ENCODE results near the gene FIBIN. TPM values are rescaled to one million over a fixed set of nuclear protein-coding genes. Genes with fewer than 3 reads are reported as not detected.

FIBIN gene
- total and polyA plus RNA-seq, 2 experiments from 2014 or later: 1.8 to 2.2 TPM

DNA sequence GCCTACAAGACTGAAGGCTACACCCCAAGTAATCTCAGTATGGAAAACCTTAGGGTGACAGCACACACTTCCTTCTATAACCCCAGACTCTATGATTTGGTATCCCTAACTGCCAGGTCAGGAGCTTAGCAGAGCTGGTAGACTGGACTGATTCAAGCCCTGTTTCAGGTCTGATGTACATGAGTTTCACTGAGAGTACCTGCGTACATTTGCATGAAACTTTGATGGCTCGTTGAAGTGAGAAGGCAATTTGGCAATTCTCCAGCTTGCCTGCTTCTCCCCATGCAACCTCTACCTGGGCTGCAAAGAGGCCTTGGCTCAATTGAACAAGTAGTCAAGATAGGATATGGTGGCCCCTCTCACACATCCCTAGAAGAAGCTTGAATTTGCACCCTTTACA lies 10.2 kb downstream of the FIBIN start:
- Histone ChIP-seq H3K36me3 (no peaks in the 10 kb centered on the region), H3K4me1 (ENCODE audit: low read depth) (no peaks in the 10 kb centered on the region), H3K27ac (no peak overlapping the region), H3K9me3 (ENCODE audit: low read depth) (no peaks in the 10 kb centered on the region), H3K27me3 (no peaks in the 10 kb centered on the region), H3K4me3 (no peak overlapping the region)
- DNase-seq (ENCODE audit: low read depth in 1 of 2, low spot score in 1 of 2): no peak
- TF ChIP-seq, protein P1, sequence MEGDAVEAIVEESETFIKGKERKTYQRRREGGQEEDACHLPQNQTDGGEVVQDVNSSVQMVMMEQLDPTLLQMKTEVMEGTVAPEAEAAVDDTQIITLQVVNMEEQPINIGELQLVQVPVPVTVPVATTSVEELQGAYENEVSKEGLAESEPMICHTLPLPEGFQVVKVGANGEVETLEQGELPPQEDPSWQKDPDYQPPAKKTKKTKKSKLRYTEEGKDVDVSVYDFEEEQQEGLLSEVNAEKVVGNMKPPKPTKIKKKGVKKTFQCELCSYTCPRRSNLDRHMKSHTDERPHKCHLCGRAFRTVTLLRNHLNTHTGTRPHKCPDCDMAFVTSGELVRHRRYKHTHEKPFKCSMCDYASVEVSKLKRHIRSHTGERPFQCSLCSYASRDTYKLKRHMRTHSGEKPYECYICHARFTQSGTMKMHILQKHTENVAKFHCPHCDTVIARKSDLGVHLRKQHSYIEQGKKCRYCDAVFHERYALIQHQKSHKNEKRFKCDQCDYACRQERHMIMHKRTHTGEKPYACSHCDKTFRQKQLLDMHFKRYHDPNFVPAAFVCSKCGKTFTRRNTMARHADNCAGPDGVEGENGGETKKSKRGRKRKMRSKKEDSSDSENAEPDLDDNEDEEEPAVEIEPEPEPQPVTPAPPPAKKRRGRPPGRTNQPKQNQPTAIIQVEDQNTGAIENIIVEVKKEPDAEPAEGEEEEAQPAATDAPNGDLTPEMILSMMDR (IDR thresholded peaks at IDR 0.05; ENCODE audit: low read depth, low read length): no peak

DNA sequence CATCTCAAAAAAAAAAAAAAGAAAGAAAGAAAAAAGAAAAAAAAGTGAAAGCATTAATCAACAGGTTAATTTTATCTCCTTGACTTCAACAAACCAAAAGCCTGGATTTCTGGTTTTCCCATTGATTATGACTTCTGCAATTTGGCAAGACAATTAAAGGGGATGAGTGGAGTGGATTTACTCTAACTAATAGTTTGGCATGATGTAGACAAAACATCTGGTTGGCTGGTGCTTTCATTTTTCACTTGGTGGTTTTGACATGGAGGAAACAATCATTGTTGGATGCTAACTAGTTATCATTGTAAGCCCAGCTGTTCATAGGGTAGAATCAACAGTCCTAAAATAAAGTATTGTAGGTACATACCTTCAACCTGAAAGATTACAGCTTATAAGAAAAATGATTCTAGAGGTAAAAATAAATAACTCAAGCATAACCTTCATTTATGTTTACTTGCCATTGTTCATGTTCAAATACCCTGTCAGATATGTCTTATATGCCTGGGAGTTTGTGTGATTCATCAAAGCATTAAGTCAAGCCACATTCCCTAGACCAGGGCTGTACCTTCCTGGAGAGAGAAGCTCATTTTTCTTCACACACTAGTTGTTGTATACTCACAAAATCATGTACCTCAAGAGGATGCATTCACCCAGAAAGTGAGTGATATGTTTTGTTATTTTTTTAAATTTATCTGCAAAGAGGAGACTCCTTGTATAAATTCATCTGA lies 15.1 kb downstream of the FIBIN start:
- no peak for DNase-seq (ENCODE audit: low read depth in 1 of 2, low spot score in 1 of 2)

DNA sequence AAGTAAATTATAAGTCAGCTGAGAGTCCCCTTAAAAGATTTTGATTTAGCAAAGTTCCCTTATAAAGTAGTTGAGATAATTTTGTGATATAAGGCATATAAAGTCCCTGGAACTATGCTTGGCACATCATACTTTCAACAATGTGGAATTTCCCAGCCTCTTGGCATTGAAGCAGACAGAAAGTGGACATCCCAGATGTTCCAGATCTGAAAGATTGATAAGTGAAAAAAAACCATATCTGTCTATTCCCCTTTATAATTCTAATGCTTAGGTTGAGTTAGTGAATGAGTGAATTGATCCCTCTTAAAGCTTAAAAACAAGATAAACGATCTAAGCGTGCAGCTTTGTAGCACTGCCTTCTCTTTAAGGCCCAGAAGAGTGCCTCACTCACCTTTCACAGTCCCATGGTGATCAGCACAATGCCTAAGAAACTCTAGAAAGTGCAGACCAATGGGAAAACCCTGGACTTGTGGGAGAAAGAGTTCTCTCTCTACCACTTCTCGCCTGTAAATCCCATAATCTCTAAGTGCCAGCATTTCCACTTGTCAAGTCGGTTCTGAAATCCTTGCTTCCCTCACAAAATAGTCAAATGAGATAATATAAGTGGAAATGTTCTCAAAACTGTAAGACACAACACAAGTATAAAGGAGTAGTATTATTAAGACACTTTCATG lies 17.8 kb downstream of the FIBIN start:
- no peaks in the 10 kb centered on the region for H3K9me3 ChIP-seq (ENCODE audit: low read depth)
- H3K36me3 ChIP-seq: no peaks in the 10 kb centered on the region
- H3K4me3 ChIP-seq: no peak overlapping the region
- TF ChIP-seq, protein P1 (IDR thresholded peaks at IDR 0.05; ENCODE audit: low read depth, low read length): no peak
- H3K27me3 ChIP-seq: no peaks in the 10 kb centered on the region
- no peak for DNase-seq (ENCODE audit: low read depth in 1 of 2, low spot score in 1 of 2)
- H3K27ac ChIP-seq: no peak overlapping the region
- peaks cover 16% of the 10 kb centered on the region for H3K4me1 ChIP-seq (ENCODE audit: low read depth)

More for the DNA sequence above, 15.1 kb downstream of the FIBIN start:
- Histone ChIP-seq H3K27ac (no peak overlapping the region), H3K9me3 (ENCODE audit: low read depth) (no peaks in the 10 kb centered on the region), H3K4me1 (ENCODE audit: low read depth) (peaks cover 15% of the 10 kb centered on the region), H3K27me3 (no peaks in the 10 kb centered on the region), H3K36me3 (no peaks in the 10 kb centered on the region), H3K4me3 (no peak overlapping the region)
- TF ChIP-seq, protein P1 (IDR thresholded peaks at IDR 0.05; ENCODE audit: low read depth, low read length): no peak

DNA sequence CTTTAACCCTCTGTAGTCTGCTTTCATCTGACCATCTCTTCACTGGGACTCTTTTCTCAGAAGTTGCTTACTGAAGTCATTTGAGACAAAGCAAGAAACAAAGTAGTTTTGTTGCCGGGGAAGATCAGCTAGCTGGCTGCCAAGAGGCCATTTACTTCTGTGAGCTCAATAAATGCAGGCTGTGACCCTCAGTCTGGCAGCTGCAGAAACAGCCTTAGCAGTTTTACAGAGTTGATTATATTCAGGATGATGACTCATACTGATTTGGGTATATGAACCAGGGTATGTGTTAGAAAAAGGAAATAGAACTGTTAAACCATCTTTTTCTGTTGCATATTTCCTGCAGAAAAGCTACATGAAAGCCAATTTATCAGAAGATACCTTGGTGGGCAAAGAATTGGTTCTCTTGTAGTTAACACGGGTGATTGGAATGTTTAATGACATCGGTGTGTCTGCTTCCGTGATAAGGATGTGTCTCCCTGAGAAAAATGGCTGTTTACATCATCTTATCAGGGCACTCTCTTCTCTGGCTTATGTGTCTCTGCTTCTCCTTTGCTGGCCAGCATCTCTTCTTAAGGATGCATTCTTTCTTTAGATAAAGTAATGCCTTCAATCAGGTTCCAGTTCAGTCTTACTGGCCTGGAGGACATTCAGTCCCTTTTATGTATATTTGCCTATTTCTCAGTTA lies 18.5 kb downstream of the FIBIN start:
- H3K9me3 ChIP-seq (ENCODE audit: low read depth): no peaks in the 10 kb centered on the region
- DNase-seq (ENCODE audit: low read depth in 1 of 2, low spot score in 1 of 2): peak; percentile 14 to 76
- H3K4me1 ChIP-seq (ENCODE audit: low read depth): peaks cover 16% of the 10 kb centered on the region
- TF ChIP-seq, protein P1 (IDR thresholded peaks at IDR 0.05; ENCODE audit: low read depth, low read length): no peak
- H3K36me3 ChIP-seq: no peaks in the 10 kb centered on the region
- H3K27ac ChIP-seq: no peak overlapping the region
- H3K27me3 ChIP-seq: no peaks in the 10 kb centered on the region
- no peak overlapping the region for H3K4me3 ChIP-seq

DNA sequence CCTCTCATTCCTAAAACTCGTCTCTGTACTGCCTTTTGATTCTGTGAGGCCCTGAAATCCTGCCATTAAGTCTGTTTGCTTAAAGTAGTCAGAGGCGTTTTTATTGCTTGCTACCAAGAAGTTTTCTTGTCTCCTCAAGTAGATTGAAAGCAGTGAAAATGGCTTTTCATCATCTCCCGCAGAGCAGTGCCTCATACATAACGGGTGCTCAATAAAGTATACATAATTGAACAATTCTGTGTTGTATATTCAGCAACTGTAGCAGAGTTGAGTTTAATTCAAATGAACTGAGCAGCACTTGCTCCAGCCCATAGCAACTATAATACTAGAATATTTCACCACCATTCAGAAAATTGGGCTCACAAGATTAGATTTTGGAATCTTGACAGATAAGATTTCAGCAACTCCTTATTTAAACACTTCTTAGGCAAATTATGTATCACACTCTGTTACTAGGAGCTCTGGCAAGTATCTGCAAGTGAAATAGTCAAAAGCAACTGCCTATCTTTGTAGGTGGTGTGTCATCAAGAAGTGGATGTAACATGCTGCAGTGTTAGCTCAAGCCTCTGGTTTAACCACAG lies 20.0 kb downstream of the FIBIN start:
- DNase-seq (ENCODE audit: low read depth in 1 of 2, low spot score in 1 of 2): peak in 1 of 2 donors; percentile 68
- no peak overlapping the region for H3K27ac ChIP-seq
- TF ChIP-seq, protein P1 (IDR thresholded peaks at IDR 0.05; ENCODE audit: low read depth, low read length): no peak
- H3K27me3 ChIP-seq: no peaks in the 10 kb centered on the region
- H3K4me3 ChIP-seq: no peak overlapping the region
- H3K4me1 ChIP-seq (ENCODE audit: low read depth): peaks cover 16% of the 10 kb centered on the region
- no peaks in the 10 kb centered on the region for H3K36me3 ChIP-seq
- H3K9me3 ChIP-seq (ENCODE audit: low read depth): no peaks in the 10 kb centered on the region

Measured in cardiac muscle cell (in vitro differentiated cells and primary cell).